Heart left ventricle (tissue), 13 donors: ENCODE data around the gene NHLRC4.

ENCODE experiments used
- CTCF ChIP-seq, 12 donors: fragments of 200-600 bp; sonication (generic) in 4 of 12; IDR thresholded peaks; one replicate each; pipeline versions ENCODE4 v1.5.0 to v1.8.0; 2018 to 2022; ENCODE audit warnings: antibody characterized with exemption in 12 of 12, mild to moderate bottlenecking in 5 of 12
- POLR2A ChIP-seq, 2 donors: fragments of 450-650 bp; IDR thresholded peaks; one replicate each; pipeline ENCODE4 v1.6.1; 2017; ENCODE audit warnings: antibody characterized with exemption in 2 of 2, mild to moderate bottlenecking in 2 of 2, moderate library complexity in 2 of 2
- donor health status: ischemic (EF 13 %, LVEDD 7.1; RV severe dilation, severe dysfunction).
- donor health status: DM: no; HTN: yes; CAD: no.
- donor health status: DM: no; HTN: no; CAD: no.
- donor health status: ischemic (EF 25% LVEDD 6.9; RV normal size, moderate dysfunction).
- donor health status: ischemic (EF 25% LVEDD 5.7; RV mildly dilated, moderate dysfunction).
- donor health status: ischemic (EF 35%, LVEDD 5.7; RV mildly dilated, moderate dysfunction).
- donor health status: nonischemic (EF 11% LVEDD 7.7; RV severe dilation, severe dysfunction).
- donor health status: DM: yes; HTN: yes; CAD: no.
- donor health status: PGD.
- donor health status: ischemic (EF 29% LVEDD 5.4; RV normal size, mild dysfunction).
- donor health status: nonischemic (EF 23%, LVEDD 6.1; RV moderate dilation, normal function).

GRCh38 chr16:560204-560700, 6.6 kb upstream of the NHLRC4 start, which contains the start of gene PRR35:
- no peak for TF ChIP-seq POLR2A (IDR thresholded peaks at IDR 0.05)
- TF ChIP-seq CTCF (IDR thresholded peaks at IDR 0.05) = no peak
